GM12878 (cell line): ENCODE data around the gene CTAG1A. TPM values are rescaled to one million over a fixed set of nuclear protein-coding genes. Genes with fewer than 3 reads are reported as not detected.
A peak's percentile ranks its signal among the peaks of the same experiment; 100 is the strongest.
"Not testable (repeated sequence)": the region's sequence is repeated elsewhere in the genome, so short reads cannot be mapped to it uniquely, and the experiment has no call there.

Experiments
- ATAC-seq: fragments of 200-7000 bp; cut with Tn5 transposase; 3 replicates; pipeline ENCODE4 v1.9.1; 2020; ENCODE audit warnings: mild to moderate bottlenecking, moderate library complexity
- BruUV-seq: library from RNA; stranded (reverse); fragments of 400-500 nt; replicated peaks from 2 replicates; lab custom pipeline; 2021; lab: Mats Ljungman, UMichigan
- CTCF ChIA-PET: fragments of 300-600 bp; sonication (Branson Sonifier 250); formaldehyde crosslinking; extraction: SDS; loops from one replicate; lab custom pipeline; 2021; ENCODE audit warnings: inconsistent platforms; lab: Yijun Ruan, JAX
- POLR2A ChIA-PET: fragments of 350-600 bp; formaldehyde crosslinking; extraction: SDS; loops from one replicate; lab custom pipeline; 2021; ENCODE audit warnings: inconsistent platforms; lab: Charles Lee
- RAD21 ChIA-PET: fragments of 300-600 bp; sonication (Branson Sonifier 250); formaldehyde crosslinking; loops from one replicate; lab custom pipeline; 2023; ENCODE audit warnings: antibody characterized with exemption; ENCODE audit not compliant: unreplicated experiment; lab: Charles Lee
- SMC1A ChIA-PET: fragments of 300-600 bp; sonication (Branson Sonifier 250); formaldehyde crosslinking; loops from one replicate; lab custom pipeline; 2023; ENCODE audit not compliant: unreplicated experiment, uncharacterized antibody; lab: Charles Lee
- DNase-seq: peaks from one replicate; pipeline ENCODE4 v3.0.0-alpha.2; 2011; ENCODE audit warnings: low read depth, low spot score
- FAIRE-seq: peaks from 3 replicates; lab custom pipeline; 2011; peaks lifted over from hg19 to GRCh38; lab: Jason Lieb, UNC
- H2AFZ ChIP-seq: 2 replicates; pipeline ENCODE4 v1.6.0; 2011; ENCODE audit warnings: low read depth, low read length, control low read depth; ENCODE audit not compliant: control insufficient read depth
- H3K27ac ChIP-seq: 2 replicates; pipeline ENCODE4 v1.5.1; 2011; ENCODE audit warnings: control low read depth; ENCODE audit not compliant: control insufficient read depth, insufficient read depth
- H3K27me3 ChIP-seq, 2 experiments: replicated peaks in 1 of 2; 2 replicates each; pipeline versions ENCODE4 v1.6.0 to v1.6.1; 2011; ENCODE audit warnings: low read length in 1 of 2; ENCODE audit not compliant: control insufficient read depth in 2 of 2, insufficient read depth in 2 of 2
- H3K36me3 ChIP-seq, 2 experiments: 2 replicates each; pipeline ENCODE4 v1.5.1; 2011; ENCODE audit warnings: low read length in 1 of 2; ENCODE audit not compliant: control insufficient read depth in 2 of 2, insufficient read depth in 2 of 2
- H3K4me1 ChIP-seq: 2 replicates; pipeline ENCODE4 v1.6.1; 2011; ENCODE audit warnings: mild to moderate bottlenecking, low read length, moderate library complexity, mixed read lengths; ENCODE audit not compliant: control insufficient read depth, insufficient read depth
- H3K4me2 ChIP-seq: 2 replicates; pipeline ENCODE4 v1.6.0; 2011; ENCODE audit warnings: control low read depth; ENCODE audit not compliant: control insufficient read depth, insufficient read depth
- H3K4me3 ChIP-seq: fragments of 200-600 bp; sonication (generic); 2 replicates; pipeline ENCODE4 v1.5.1; 2016
- H3K79me2 ChIP-seq: 2 replicates; pipeline ENCODE4 v1.6.0; 2011; ENCODE audit warnings: low read length; ENCODE audit not compliant: control insufficient read depth, insufficient read depth
- H3K9ac ChIP-seq: 2 replicates; pipeline ENCODE4 v1.8.0; 2011; ENCODE audit warnings: low read length, control low read depth, mixed read lengths; ENCODE audit not compliant: control insufficient read depth, insufficient read depth
- H3K9me3 ChIP-seq: replicated peaks from 3 replicates; pipeline ENCODE4 v1.5.1; 2011; ENCODE audit warnings: mild to moderate bottlenecking, low read length; ENCODE audit not compliant: control insufficient read depth, insufficient read depth
- H4K20me1 ChIP-seq: 2 replicates; pipeline ENCODE4 v1.6.0; 2011; ENCODE audit not compliant: control insufficient read depth, insufficient read depth
- WGBS: methylation state at CpG from one replicate; pipeline ENCODE4 v1.1.6; 2016; ENCODE audit warnings: low lambda C conversion rate; ENCODE audit not compliant: insufficient replicate concordance, insufficient coverage; ENCODE audit errors: missing lambda C conversion rate; 5-methylcytosine and 5-hydroxymethylcytosine counted together
- in situ Hi-C: fragments of 300-500 bp; cut with MboI; formaldehyde crosslinking; loops from 9 replicates; pipeline ENCODE4 v1.14.3; 2018; ENCODE audit warnings: mixed read lengths
- intact Hi-C: fragments of 100-400 bp; cut with micrococcal nuclease; formaldehyde crosslinking; loops from one replicate; pipeline ENCODE4 v1.14.2; 2022; ENCODE audit not compliant: unreplicated experiment
- polyA plus RNA-seq, 11 experiments: library from polyadenylated mRNA; depleted of rRNA in 4 of 11; unstranded in 6 of 11; stranded (reverse) in 5 of 11; fragments of >200 nt; fragmentation: Nextera tagmentation in 4 of 11; fragmentation: Illumina TruSeq in 1 of 11; extraction: Ambion mirVana in 4 of 11; extraction: Trizol in 1 of 11; gene quantifications; 1 replicate in 1 of 11; 2 replicates in 10 of 11; pipeline versions ENCODE4 v1.2.1 to v1.2.3, GENCODE V29; 2011 to 2016; ENCODE audit warnings: inconsistent platforms in 2 of 11, missing spikeins in 2 of 11, low read depth in 1 of 11
- total RNA-seq, 4 experiments: library from RNA; depleted of rRNA in 3 of 4; stranded (reverse); fragments of >200 nt in 3 of 4; fragmentation: Illumina TruSeq in 1 of 4; extraction: Trizol in 1 of 4; gene quantifications; 2 replicates each; pipeline versions ENCODE4 v1.2.1 to v1.2.3, GENCODE V29; 2013 to 2021

CTAG1A gene
- total and polyA plus RNA-seq, 10 of the 15 experiments (the other 5 are each of a cell fraction or from before 2014, with no cell fraction given): not detected

DNA sequence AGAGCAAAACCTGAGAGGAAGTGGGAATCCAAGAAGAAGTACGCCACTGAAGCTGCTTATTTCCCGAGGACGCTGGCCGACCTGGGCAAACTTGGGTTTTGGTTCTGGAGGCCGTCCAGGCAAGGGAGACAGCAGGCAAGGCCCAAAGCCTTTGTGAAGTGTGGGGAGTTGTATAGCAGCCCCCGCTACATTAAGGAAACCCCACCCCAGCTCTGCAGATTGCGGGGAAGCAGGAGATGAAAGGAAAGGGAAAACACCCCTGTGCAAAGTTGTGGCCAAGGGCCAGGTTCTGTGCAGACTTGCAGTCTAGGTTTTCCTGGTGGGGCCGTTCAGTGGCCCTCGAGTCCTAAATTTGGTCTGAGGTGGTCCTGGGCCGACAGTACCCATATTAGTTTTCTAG, 11.9 kb upstream of the CTAG1A start:
- in situ Hi-C loops, BruUV-seq, DNase-seq, H3K9me3 ChIP-seq, POLR2A ChIA-PET, RAD21 ChIA-PET, H3K79me2 ChIP-seq, H3K4me3 ChIP-seq, H3K9ac ChIP-seq, FAIRE-seq, ATAC-seq, H3K4me2 ChIP-seq, H3K36me3 ChIP-seq, intact Hi-C loops, CTCF ChIA-PET, H4K20me1 ChIP-seq, H3K27ac ChIP-seq, SMC1A ChIA-PET, H3K4me1 ChIP-seq, H3K27me3 ChIP-seq, H2AFZ ChIP-seq: not testable (repeated sequence)
- no CpG with 5 or more reads among the region's 10 CpGs for WGBS

DNA sequence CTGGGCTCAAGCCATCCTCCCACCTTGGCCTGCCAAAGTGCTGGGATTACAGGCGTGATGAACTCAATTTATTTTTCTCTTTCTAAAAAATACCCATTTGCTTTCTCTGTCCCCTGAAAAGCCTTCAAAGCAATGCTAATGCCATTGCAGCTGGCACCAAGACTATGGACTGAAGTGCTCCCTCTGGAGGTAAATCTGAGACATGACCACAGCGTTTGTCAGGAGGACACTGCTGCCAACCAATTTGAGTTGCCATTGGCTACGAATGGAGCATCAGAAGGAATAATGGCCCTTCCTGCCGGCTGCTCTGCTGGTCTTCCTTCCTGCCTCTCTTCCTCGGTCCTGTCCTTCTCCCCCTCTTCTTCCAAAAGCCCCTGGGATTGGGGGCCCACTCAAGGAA, 9.9 kb upstream of the CTAG1A start:
- peak; percentile 73 for ATAC-seq
- H3K4me3 ChIP-seq, POLR2A ChIA-PET, H3K79me2 ChIP-seq, H4K20me1 ChIP-seq, H3K36me3 ChIP-seq, DNase-seq, H3K27me3 ChIP-seq, H3K4me2 ChIP-seq, RAD21 ChIA-PET, intact Hi-C loops, H3K27ac ChIP-seq, H3K4me1 ChIP-seq, SMC1A ChIA-PET, H2AFZ ChIP-seq, CTCF ChIA-PET, BruUV-seq, H3K9me3 ChIP-seq, H3K9ac ChIP-seq: not testable (repeated sequence)
- no CpG with 5 or more reads among the region's 5 CpGs for WGBS
- in situ Hi-C loops: loop anchor here (25.0 kb wide), 1 partner anchor 162 kb away; no protein-coding TSS in a partner anchor
- peak; percentile 91 for FAIRE-seq

DNA sequence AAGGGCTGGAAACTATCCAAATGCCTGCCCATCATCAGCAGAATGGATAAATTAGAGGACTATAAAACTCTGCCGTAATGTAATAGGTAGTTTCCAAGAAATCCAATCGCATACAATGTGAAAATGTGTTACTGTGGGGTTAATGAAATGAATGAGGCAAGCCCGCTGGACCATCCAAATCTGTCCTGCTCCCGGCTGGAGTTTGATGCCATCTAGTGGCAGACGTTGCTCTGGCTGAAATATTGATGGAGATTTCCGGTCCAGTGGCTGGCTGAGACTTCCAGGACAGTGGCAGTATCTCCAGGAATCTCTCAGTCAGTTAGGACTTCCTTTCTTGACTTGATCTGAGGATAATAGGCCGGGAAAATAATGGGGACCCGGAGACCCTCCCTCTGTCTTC, 1.9 kb upstream of the CTAG1A start:
- H3K4me1 ChIP-seq, H3K9ac ChIP-seq, H3K27me3 ChIP-seq, CTCF ChIA-PET, intact Hi-C loops, H3K4me2 ChIP-seq, H3K27ac ChIP-seq, H3K4me3 ChIP-seq, DNase-seq, RAD21 ChIA-PET, H4K20me1 ChIP-seq, H3K79me2 ChIP-seq, BruUV-seq, H3K36me3 ChIP-seq, H2AFZ ChIP-seq, SMC1A ChIA-PET, FAIRE-seq, H3K9me3 ChIP-seq, POLR2A ChIA-PET: not testable (repeated sequence)
- peak; percentile 39; the same call in 2 of the 3 replicates for ATAC-seq
- no CpG with 5 or more reads among the region's 8 CpGs for WGBS
- in situ Hi-C loops: loop anchor here (25.0 kb wide), 1 partner anchor 154 kb away; no protein-coding TSS in a partner anchor

DNA sequence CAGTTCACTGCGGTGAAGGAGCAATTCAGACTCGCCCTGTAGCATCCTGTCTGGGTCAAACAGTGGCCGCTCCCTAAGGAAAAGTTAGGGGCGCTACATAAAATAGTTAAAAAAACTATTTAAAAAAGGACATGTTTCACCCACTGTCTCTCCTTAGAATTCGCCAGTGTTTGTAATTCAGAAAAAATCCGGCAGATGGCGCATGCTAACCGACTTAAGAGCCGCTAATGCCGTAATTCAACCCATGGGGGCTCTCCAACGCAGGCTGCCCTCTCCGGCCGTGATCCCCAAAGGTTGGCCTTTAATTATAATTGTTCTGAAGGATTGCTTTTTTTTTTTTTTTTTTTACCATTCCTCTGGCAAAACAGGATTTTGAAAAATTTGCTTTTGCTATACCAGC, 5.5 kb downstream of the CTAG1A start:
- POLR2A ChIA-PET, RAD21 ChIA-PET, BruUV-seq: not testable (repeated sequence)

More for the DNA sequence above, 5.5 kb downstream of the CTAG1A start:
- H3K4me3 ChIP-seq, intact Hi-C loops, ATAC-seq, H4K20me1 ChIP-seq, H3K9ac ChIP-seq, CTCF ChIA-PET, H3K27me3 ChIP-seq, H3K4me1 ChIP-seq, H3K9me3 ChIP-seq, H3K4me2 ChIP-seq, H3K36me3 ChIP-seq, FAIRE-seq, H3K79me2 ChIP-seq, H2AFZ ChIP-seq, DNase-seq, SMC1A ChIA-PET, H3K27ac ChIP-seq: not testable (repeated sequence)
- no CpG with 5 or more reads among the region's 13 CpGs for WGBS
- in situ Hi-C loops: loop anchor here (25.0 kb wide), 1 partner anchor 147 kb away; no protein-coding TSS in a partner anchor
